ENCODE data around the gene RHOG.

DNA sequence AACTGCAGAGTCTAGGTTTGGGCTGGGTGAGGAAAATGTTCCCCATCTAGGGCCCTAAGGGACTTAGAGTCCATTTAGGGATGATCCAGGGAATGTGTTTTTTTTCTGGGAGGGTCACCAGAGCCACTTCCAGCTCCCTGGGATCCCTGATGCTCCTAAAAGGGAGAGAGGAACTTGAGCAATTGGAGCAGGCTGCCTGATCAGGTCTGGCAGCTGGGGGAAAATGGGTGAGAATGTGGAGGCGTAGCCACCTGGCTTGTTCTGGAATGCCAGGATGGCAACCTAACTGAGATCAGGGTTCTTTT is 31.2 kb downstream of the RHOG start:
- TF ChIP-seq, protein P1, sequence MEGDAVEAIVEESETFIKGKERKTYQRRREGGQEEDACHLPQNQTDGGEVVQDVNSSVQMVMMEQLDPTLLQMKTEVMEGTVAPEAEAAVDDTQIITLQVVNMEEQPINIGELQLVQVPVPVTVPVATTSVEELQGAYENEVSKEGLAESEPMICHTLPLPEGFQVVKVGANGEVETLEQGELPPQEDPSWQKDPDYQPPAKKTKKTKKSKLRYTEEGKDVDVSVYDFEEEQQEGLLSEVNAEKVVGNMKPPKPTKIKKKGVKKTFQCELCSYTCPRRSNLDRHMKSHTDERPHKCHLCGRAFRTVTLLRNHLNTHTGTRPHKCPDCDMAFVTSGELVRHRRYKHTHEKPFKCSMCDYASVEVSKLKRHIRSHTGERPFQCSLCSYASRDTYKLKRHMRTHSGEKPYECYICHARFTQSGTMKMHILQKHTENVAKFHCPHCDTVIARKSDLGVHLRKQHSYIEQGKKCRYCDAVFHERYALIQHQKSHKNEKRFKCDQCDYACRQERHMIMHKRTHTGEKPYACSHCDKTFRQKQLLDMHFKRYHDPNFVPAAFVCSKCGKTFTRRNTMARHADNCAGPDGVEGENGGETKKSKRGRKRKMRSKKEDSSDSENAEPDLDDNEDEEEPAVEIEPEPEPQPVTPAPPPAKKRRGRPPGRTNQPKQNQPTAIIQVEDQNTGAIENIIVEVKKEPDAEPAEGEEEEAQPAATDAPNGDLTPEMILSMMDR (IDR thresholded peaks at IDR 0.05): no peak
- TF ChIP-seq EP300 (IDR thresholded peaks at IDR 0.05; ENCODE audit: low read depth): no peak

All from transverse colon (tissue), 3 donors.